Gastrocnemius medialis (tissue), 4 donors: ENCODE measurements around the gene SYPL2. TPM values are rescaled to one million over a fixed set of nuclear protein-coding genes. Genes with fewer than 3 reads are reported as not detected.

Experiments
- ATAC-seq, 2 donors: fragments of 150-250 bp; one replicate each; pipeline ENCODE4 v1.9.1; 2016
- DNase-seq, 2 donors: peaks; one replicate each; pipeline ENCODE4 v3.0.0-alpha.2; 2019
- H3K27ac ChIP-seq, 4 donors: fragments of 200-600 bp; sonication (generic); 1 replicate in 1 of 4; 2 replicates in 3 of 4; pipeline ENCODE4 v1.5.1; 2016 to 2018; ENCODE audit warnings: mild to moderate bottlenecking in 2 of 4, moderate library complexity in 1 of 4
- H3K27me3 ChIP-seq, 3 donors: fragments of 200-600 bp; sonication (generic) in 2 of 3; 1 replicate in 1 of 3; 2 replicates in 2 of 3; pipeline versions ENCODE4 v1.5.1 to v1.6.0; 2016 to 2019; ENCODE audit warnings: mild to moderate bottlenecking in 1 of 3, moderate library complexity in 1 of 3
- H3K36me3 ChIP-seq, 2 donors: fragments of 200-600 bp; sonication (generic) in 1 of 2; one replicate each; pipeline ENCODE4 v1.5.1; 2017 to 2018
- H3K4me1 ChIP-seq, 2 donors: fragments of 200-600 bp; sonication (generic) in 1 of 2; one replicate each; pipeline ENCODE4 v1.5.1; 2016 to 2017; ENCODE audit warnings: mild to moderate bottlenecking in 2 of 2
- H3K4me3 ChIP-seq, 4 donors: fragments of 200-600 bp; sonication (generic) in 3 of 4; 1 replicate in 1 of 4; 2 replicates in 3 of 4; pipeline ENCODE4 v1.5.1; 2016 to 2019; ENCODE audit warnings: mild to moderate bottlenecking in 2 of 4
- H3K9me3 ChIP-seq, 3 donors: fragments of 200-600 bp; sonication (generic) in 2 of 3; 1 replicate in 1 of 3; 2 replicates in 2 of 3; pipeline ENCODE4 v1.5.1; 2016 to 2019
- POLR2A ChIP-seq, 2 donors: fragments of 450-650 bp; IDR thresholded peaks; one replicate each; pipeline ENCODE4 v1.6.1; 2017; ENCODE audit warnings: antibody characterized with exemption in 2 of 2, mild to moderate bottlenecking in 2 of 2, moderate library complexity in 2 of 2
- in situ Hi-C, 4 donors: fragments of 200-750 bp; cut with MboI; loops; one replicate each; pipeline versions ENCODE4 v1.15.0 to v1.8.0; 2017; ENCODE audit warnings: low sequenced_read_pairs in 4 of 4
- intact Hi-C: fragments of 100-400 bp; cut with DNase I; formaldehyde crosslinking; loops from one replicate; pipeline ENCODE4 v1.15.1; 2023; ENCODE audit warnings: low total_unique reads
- total RNA-seq, 4 donors: library from RNA; depleted of rRNA; stranded (reverse); fragments of >200 nt; gene quantifications; one replicate each; pipeline versions ENCODE4 v1.1.0 to v1.2.3, GENCODE V29; 2016
- TF ChIP-seq, protein P1 (sequence below), 5 experiments: fragments of 450-650 bp in 3 of 5; fragments of 200-600 bp in 2 of 5; sonication (generic) in 2 of 5; IDR thresholded peaks in 4 of 5; conservative IDR thresholded peaks in 1 of 5; 1 replicate in 4 of 5; 2 replicates in 1 of 5; pipeline ENCODE4 v1.5.1; 2016 to 2019; ENCODE audit warnings: antibody characterized with exemption in 5 of 5, mild to moderate bottlenecking in 3 of 5, moderate library complexity in 3 of 5

Gene SYPL2
- total RNA-seq, 4 donors from 2014 or later = 15.7 to 127 (median 83.7) TPM

DNA sequence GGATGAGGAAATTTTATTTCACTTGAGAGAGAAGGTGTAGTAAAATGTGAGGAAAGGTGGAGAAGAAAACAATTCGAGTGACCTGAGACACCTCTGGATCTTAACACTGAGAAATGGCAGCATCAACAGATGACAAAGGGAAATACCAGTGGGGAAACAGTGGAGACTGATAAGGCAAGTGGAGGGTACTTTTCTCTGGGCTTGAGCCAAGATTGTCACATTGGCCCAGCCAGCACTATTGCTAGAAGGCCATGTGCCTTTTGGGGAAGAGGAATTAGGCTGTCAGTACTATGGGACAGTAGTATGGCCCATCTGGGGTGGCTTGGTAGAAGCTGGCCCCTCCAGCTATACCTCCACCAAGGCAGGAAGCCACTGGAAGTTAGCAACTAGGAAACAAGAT lies 8.4 kb downstream of the SYPL2 start:
- peaks cover 0 to 38% of the 10 kb centered on the region in 2 donors for H3K36me3 ChIP-seq
- no peaks in the 10 kb centered on the region for H3K27me3 ChIP-seq
- H3K9me3 ChIP-seq = no peaks in the 10 kb centered on the region
- H3K27ac ChIP-seq = peak overlapping the region; percentile 93 to 100 (median 97)
- ATAC-seq = no peak
- no peak for DNase-seq
- TF ChIP-seq, protein P1, sequence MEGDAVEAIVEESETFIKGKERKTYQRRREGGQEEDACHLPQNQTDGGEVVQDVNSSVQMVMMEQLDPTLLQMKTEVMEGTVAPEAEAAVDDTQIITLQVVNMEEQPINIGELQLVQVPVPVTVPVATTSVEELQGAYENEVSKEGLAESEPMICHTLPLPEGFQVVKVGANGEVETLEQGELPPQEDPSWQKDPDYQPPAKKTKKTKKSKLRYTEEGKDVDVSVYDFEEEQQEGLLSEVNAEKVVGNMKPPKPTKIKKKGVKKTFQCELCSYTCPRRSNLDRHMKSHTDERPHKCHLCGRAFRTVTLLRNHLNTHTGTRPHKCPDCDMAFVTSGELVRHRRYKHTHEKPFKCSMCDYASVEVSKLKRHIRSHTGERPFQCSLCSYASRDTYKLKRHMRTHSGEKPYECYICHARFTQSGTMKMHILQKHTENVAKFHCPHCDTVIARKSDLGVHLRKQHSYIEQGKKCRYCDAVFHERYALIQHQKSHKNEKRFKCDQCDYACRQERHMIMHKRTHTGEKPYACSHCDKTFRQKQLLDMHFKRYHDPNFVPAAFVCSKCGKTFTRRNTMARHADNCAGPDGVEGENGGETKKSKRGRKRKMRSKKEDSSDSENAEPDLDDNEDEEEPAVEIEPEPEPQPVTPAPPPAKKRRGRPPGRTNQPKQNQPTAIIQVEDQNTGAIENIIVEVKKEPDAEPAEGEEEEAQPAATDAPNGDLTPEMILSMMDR (IDR thresholded peaks at IDR 0.05 in 4 of 5, conservative IDR thresholded peaks at IDR 0.05 in 1 of 5) = no peak
- TF ChIP-seq POLR2A (IDR thresholded peaks at IDR 0.05) = no peak
- peaks cover 56 to 75% of the 10 kb centered on the region in 2 donors for H3K4me1 ChIP-seq
- in situ Hi-C loops (no loop called here), intact Hi-C loops (no loop called here)
- no peak overlapping the region for H3K4me3 ChIP-seq

DNA sequence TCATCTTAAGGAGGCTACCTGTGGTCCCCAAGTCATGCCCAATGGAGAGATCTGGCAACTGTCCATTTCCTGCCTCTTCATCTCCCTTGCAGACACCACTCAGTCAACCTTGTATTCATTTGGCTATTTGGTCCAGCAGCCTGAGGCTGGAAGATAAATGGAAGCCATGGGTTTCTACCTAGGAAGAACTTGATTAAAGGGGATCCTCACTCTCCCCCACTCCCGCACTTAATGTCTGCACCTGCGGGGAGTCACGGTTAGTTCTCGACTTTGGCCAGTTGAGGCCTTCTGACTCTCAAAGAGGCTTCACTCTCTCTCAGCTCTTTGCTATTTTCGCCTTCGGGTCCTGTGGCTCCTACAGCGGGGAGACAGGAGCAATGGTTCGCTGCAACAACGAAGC lies 8.9 kb downstream of the SYPL2 start:
- Histone ChIP-seq H3K27me3 (no peaks in the 10 kb centered on the region), H3K4me3 (no peak overlapping the region), H3K36me3 (peaks cover 0 to 44% of the 10 kb centered on the region in 2 donors), H3K27ac (peak overlapping the region; percentile 93 to 100 (median 97)), H3K9me3 (no peaks in the 10 kb centered on the region), H3K4me1 (peaks cover 55 to 75% of the 10 kb centered on the region in 2 donors)
- DNase-seq (no peak), ATAC-seq (no peak)
- TF ChIP-seq, protein P1 (IDR thresholded peaks at IDR 0.05 in 4 of 5, conservative IDR thresholded peaks at IDR 0.05 in 1 of 5) = no peak
- no peak for TF ChIP-seq POLR2A (IDR thresholded peaks at IDR 0.05)
- in situ Hi-C loops (no loop called here), intact Hi-C loops (no loop called here)

DNA sequence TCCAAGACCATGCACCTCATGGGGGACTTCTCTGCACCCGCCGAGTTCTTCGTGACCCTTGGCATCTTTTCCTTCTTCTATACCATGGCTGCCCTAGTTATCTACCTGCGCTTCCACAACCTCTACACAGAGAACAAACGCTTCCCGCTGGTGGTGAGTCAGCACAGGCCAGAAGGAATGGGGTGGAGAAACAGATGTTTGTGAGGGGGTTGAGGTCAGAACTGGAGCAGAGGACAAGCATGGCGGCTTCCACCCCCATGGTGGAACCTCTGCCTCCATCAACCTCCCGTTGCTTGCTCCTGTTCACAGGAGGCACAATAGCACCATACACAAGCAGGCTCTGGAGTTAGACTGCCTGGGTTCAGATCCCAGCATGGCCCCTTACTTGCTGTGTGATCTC lies 10.5 kb downstream of the SYPL2 start:
- Histone ChIP-seq H3K27me3 (no peaks in the 10 kb centered on the region), H3K9me3 (no peaks in the 10 kb centered on the region), H3K36me3 (peaks cover 0 to 45% of the 10 kb centered on the region in 2 donors), H3K4me1 (peaks cover 55 to 74% of the 10 kb centered on the region in 2 donors), H3K4me3 (no peak overlapping the region), H3K27ac (peak overlapping the region in 3 of 4 donors; percentile 18 to 100 (median 99))
- ATAC-seq (no peak), DNase-seq (no peak)
- TF ChIP-seq POLR2A (IDR thresholded peaks at IDR 0.05) = no peak
- in situ Hi-C loops (no loop called here), intact Hi-C loops (no loop called here)

DNA sequence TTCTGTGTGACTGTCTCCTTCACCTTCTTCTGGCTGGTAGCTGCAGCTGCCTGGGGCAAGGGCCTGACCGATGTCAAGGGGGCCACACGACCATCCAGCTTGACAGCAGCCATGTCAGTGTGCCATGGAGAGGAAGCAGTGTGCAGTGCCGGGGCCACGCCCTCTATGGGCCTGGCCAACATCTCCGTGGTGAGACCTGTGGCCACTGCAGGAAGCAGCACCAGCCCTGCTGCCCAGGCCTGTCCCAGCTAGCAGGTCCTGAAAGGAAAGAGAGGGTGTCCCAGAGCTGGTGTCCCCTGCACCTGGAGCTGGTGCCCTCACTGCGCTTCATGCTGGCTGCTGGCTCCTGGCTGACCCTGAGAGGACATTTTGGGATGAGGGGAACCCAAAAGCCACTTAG lies 11.5 kb downstream of the SYPL2 start:
- DNase-seq = no peak
- Histone ChIP-seq H3K27ac (peak overlapping the region in 2 of 4 donors; percentile 99 to 100), H3K36me3 (peaks cover 0 to 45% of the 10 kb centered on the region in 2 donors), H3K9me3 (no peaks in the 10 kb centered on the region), H3K4me3 (no peak overlapping the region), H3K27me3 (no peaks in the 10 kb centered on the region), H3K4me1 (peaks cover 55 to 73% of the 10 kb centered on the region in 2 donors)
- ATAC-seq = no peak
- intact Hi-C loops = no loop called here
- TF ChIP-seq, protein P1 (IDR thresholded peaks at IDR 0.05 in 4 of 5, conservative IDR thresholded peaks at IDR 0.05 in 1 of 5) = no peak
- no peak for TF ChIP-seq POLR2A (IDR thresholded peaks at IDR 0.05)
- in situ Hi-C loops = no loop called here

DNA sequence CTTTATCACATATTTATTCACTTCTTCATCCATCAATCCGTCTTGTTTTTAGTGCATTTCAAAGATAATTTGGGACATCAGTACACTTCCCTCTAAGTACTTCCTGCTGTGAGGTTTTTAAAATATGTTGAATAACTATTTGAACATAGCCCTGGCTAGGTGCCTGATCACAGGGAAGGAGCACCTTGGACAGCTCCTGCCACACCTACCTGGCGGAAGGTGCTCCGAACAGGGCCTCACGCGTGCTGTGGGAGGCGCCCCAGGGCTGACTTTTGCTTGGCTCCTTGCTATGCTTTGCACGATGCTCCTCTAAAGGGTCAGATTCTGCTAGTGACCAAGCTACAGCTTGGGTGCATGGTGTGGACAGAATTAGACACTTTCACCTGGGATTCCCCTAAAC lies 12.5 kb downstream of the SYPL2 start:
- no peak overlapping the region for H3K4me3 ChIP-seq
- ATAC-seq (no peak), DNase-seq (no peak)
- in situ Hi-C loops (no loop called here), intact Hi-C loops (no loop called here)
- H3K27me3 ChIP-seq = no peaks in the 10 kb centered on the region
- H3K4me1 ChIP-seq = peaks cover 53 to 71% of the 10 kb centered on the region in 2 donors
- peak overlapping the region in 2 of 4 donors; percentile 99 to 100 for H3K27ac ChIP-seq
- no peaks in the 10 kb centered on the region for H3K9me3 ChIP-seq
- no peak for TF ChIP-seq POLR2A (IDR thresholded peaks at IDR 0.05)
- TF ChIP-seq, protein P1 (IDR thresholded peaks at IDR 0.05 in 4 of 5, conservative IDR thresholded peaks at IDR 0.05 in 1 of 5) = no peak
- peaks cover 0 to 45% of the 10 kb centered on the region in 2 donors for H3K36me3 ChIP-seq
